Stromal cell of bone marrow (primary cell): ENCODE data around the gene TBC1D8.

Source experiments
- DNase-seq: peaks from one replicate; pipeline ENCODE4 v3.0.0-alpha.2; 2012; ENCODE audit warnings: low read depth

The TBC1D8 gene

GRCh38 chr2:101111917-101112771 is 39.0 kb downstream of the TBC1D8 start:
- DNase-seq, result peak; percentile 73

GRCh38 chr2:101111262-101111838 is 39.8 kb downstream of the TBC1D8 start:
- no peak for DNase-seq

GRCh38 chr2:101109451-101110118 is 41.6 kb downstream of the TBC1D8 start:
- DNase-seq, result no peak

GRCh38 chr2:101108357-101108756 is 42.8 kb downstream of the TBC1D8 start:
- no peak for DNase-seq

GRCh38 chr2:101107241-101107640 is 43.9 kb downstream of the TBC1D8 start:
- no peak for DNase-seq

GRCh38 chr2:101106453-101107181 is 44.6 kb downstream of the TBC1D8 start:
- no peak for DNase-seq

GRCh38 chr2:101105654-101106053 is 45.5 kb downstream of the TBC1D8 start:
- no peak for DNase-seq

GRCh38 chr2:101097638-101098037 is 53.5 kb downstream of the TBC1D8 start:
- DNase-seq, result no peak

- no peak for DNase-seq
These were observed 54.5 kb downstream of the TBC1D8 start for GRCh38 chr2:101096619-101097142.

GRCh38 chr2:101094351-101094750 is 56.8 kb downstream of the TBC1D8 start:
- DNase-seq, result no peak

GRCh38 chr2:101089942-101090799 is 61.0 kb downstream of the TBC1D8 start:
- no peak for DNase-seq

- no peak for DNase-seq
These were observed 61.8 kb downstream of the TBC1D8 start for GRCh38 chr2:101089419-101089818.

GRCh38 chr2:101087638-101088037 is 63.5 kb downstream of the TBC1D8 start:
- DNase-seq, result no peak

GRCh38 chr2:101083613-101084012 is 67.6 kb downstream of the TBC1D8 start:
- DNase-seq, result no peak

- no peak for DNase-seq
These were observed 68.2 kb downstream of the TBC1D8 start for GRCh38 chr2:101082998-101083397.

- DNase-seq, result no peak
These were observed 69.7 kb downstream of the TBC1D8 start for GRCh38 chr2:101081375-101081907.

GRCh38 chr2:101080211-101081068 is 70.7 kb downstream of the TBC1D8 start:
- no peak for DNase-seq

- DNase-seq, result no peak
These were observed 74.6 kb downstream of the TBC1D8 start for GRCh38 chr2:101076581-101076980.

GRCh38 chr2:101064868-101065549 is 86.2 kb downstream of the TBC1D8 start:
- DNase-seq, result peak; percentile 38
